ENCODE data around the gene FBN2. TPM values are rescaled to one million over a fixed set of nuclear protein-coding genes. Genes with fewer than 3 reads are reported as not detected.

Gene FBN2
- total and polyA plus RNA-seq, 8 donors = 2.7 to 64.3 (median 54.3) TPM

- Histone ChIP-seq H3K4me3 (no peak overlapping the region), H3K9me3 (no peaks in the 10 kb centered on the region), H3K27me3 (no peaks in the 10 kb centered on the region), H3K27ac (no peak overlapping the region), H3K4me1 (no peaks in the 10 kb centered on the region), H3K36me3 (no peaks in the 10 kb centered on the region)
- no peak for TF ChIP-seq CTCF (IDR thresholded peaks at IDR 0.05)
- intact Hi-C loops (cut with DNase I) = no loop called here
- ATAC-seq (no peak), DNase-seq (no peak)
These were observed 115.4 kb downstream of the FBN2 start for GRCh38 chr5:128422612-128423011.

- H3K27ac ChIP-seq = no peak overlapping the region
These were observed 123.6 kb downstream of the FBN2 start for GRCh38 chr5:128414469-128414868.

GRCh38 chr5:128413356-128413755, 124.7 kb downstream of the FBN2 start:
- intact Hi-C loops (cut with DNase I) = no loop called here
- DNase-seq (no peak), ATAC-seq (no peak)
- no peaks in the 10 kb centered on the region for H3K27me3 ChIP-seq
- no peaks in the 10 kb centered on the region for H3K36me3 ChIP-seq
- H3K4me1 ChIP-seq = no peaks in the 10 kb centered on the region
- no peak for TF ChIP-seq CTCF (IDR thresholded peaks at IDR 0.05)
- no peaks in the 10 kb centered on the region for H3K9me3 ChIP-seq
- no peak overlapping the region for H3K27ac ChIP-seq
- H3K4me3 ChIP-seq = no peak overlapping the region

More at GRCh38 chr5:128414469-128414868, 123.6 kb downstream of the FBN2 start:
- Histone ChIP-seq H3K27me3 (no peaks in the 10 kb centered on the region), H3K4me1 (no peaks in the 10 kb centered on the region), H3K4me3 (no peak overlapping the region), H3K36me3 (no peaks in the 10 kb centered on the region), H3K9me3 (no peaks in the 10 kb centered on the region)
- intact Hi-C loops (cut with DNase I) = no loop called here
- no peak for ATAC-seq
- DNase-seq = no peak
- no peak for TF ChIP-seq CTCF (IDR thresholded peaks at IDR 0.05)

GRCh38 chr5:128412145-128412930, 125.7 kb downstream of the FBN2 start:
- intact Hi-C loops (cut with DNase I) = no loop called here
- H3K4me3 ChIP-seq = no peak overlapping the region
- TF ChIP-seq CTCF (IDR thresholded peaks at IDR 0.05) = no peak

GRCh38 chr5:128409166-128409800, 128.8 kb downstream of the FBN2 start:
- no peaks in the 10 kb centered on the region for H3K36me3 ChIP-seq
- no peak overlapping the region for H3K27ac ChIP-seq
- H3K9me3 ChIP-seq = no peaks in the 10 kb centered on the region
- no peak for TF ChIP-seq CTCF (IDR thresholded peaks at IDR 0.05)
- no peaks in the 10 kb centered on the region for H3K4me1 ChIP-seq
- no peak overlapping the region for H3K4me3 ChIP-seq
- ATAC-seq = no peak
- intact Hi-C loops (cut with DNase I) = no loop called here
- no peak for DNase-seq
- no peaks in the 10 kb centered on the region for H3K27me3 ChIP-seq

More at GRCh38 chr5:128412145-128412930, 125.7 kb downstream of the FBN2 start:
- Histone ChIP-seq H3K27ac (no peak overlapping the region), H3K4me1 (no peaks in the 10 kb centered on the region), H3K9me3 (no peaks in the 10 kb centered on the region), H3K36me3 (no peaks in the 10 kb centered on the region), H3K27me3 (no peaks in the 10 kb centered on the region)
- DNase-seq (no peak), ATAC-seq (no peak)
